Measurements from ENCODE around the gene CLUH. TPM values are rescaled to one million over a fixed set of nuclear protein-coding genes. Genes with fewer than 3 reads are reported as not detected.

CLUH gene
- total RNA-seq, 1 donor, result 74.9 TPM

DNA sequence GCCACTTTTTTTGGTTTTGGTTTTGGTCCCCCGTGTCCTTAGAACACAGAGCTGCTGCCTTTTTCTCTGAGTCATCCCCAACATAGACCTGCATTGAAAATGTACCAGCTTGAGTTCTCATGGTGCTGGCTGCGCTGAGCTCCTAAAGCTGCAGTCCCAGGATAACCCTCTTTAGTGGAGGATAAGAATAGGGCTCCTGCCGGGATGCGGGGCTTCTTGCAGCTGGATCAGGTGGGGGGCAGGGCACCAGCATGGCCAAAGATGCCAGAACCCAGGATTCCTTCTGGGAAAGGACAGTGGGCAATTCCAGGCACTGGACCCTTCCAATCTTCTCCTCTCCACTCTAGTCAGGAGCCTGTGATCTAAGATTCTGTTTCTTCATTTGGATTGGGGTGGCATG, 8.3 kb upstream of the CLUH start:
- no peak for DNase-seq (ENCODE audit: low read depth in 2 of 3, low spot score in 2 of 3)

DNA sequence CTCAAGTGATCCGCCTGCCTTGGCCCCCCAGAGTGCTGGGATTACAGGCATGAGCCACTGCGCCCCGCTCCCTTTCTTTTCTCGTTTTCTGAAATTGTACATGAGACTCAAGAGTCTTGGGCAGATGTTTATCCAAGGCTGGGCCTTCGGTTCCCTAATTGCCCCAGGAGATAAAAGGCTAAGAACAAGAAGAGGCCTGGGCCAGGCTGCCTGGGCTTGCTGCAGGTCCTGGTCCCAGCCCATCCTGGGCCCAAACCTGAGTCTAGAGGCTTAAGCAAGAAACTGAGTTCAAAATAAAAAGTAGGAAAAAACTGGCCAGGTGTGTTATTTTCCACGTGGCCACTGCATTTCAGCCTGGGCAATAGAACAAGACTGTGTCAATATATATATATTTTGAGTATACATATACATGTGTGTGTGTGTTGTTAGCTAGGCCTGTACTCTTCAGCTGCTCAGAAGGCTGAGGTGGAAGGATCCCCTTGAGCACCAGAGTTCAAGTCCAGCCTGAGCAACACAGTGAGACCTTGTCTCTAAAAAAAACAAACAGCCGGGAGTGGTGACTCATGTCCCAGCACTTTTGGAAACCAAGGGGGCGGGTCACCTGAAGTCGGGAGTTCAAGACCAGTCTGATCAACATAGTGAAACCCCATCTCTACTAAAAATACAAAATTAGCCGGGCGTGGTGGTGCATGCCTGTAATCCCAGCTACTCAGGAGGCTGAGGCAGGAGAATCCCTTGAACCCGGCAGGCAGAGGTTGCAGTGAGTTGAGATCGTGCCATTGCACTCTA, 6.8 kb upstream of the CLUH start:
- no peak for DNase-seq (ENCODE audit: low read depth in 2 of 3, low spot score in 2 of 3)

DNA sequence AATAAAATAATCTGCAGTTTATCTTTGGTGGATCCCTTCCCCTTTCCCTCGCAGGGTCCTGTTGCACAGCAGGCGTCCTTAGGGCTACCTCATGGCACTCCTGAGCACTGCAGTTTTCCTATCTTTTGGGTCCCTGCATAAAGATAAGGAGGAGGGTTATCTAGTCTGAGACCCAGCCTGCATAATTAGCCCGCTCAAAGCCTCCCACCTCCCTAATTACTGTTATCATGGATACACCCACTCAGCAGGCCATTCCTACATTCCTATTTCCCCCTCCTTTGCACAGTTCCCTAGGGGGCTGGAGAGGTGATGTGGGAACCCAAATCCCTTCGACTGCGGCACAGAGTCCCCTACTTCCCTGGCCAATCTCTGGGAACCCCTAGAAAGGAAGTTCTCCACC, 5.1 kb upstream of the CLUH start:
- DNase-seq (ENCODE audit: low read depth in 2 of 3, low spot score in 2 of 3), result no peak

DNA sequence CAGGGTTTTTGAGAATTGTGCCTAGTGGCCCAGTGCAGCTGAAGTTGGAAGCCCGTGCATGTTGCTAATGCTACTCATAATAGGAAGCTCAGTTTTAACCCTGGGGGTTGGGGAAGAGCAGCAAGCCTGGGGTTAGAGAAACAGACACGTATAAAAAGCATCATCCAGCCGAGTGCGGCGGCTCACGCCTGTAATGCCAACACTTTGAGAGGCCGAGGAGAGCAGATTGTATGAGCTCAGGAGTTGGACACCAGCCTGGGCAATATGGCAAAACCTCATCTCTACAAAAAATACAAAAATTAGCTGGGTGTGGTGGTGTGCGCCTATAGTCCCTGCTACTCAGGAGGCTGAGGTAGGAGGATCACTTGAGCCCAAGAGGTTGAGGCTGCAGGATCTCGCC, 2.3 kb upstream of the CLUH start:
- no peak for DNase-seq (ENCODE audit: low read depth in 2 of 3, low spot score in 2 of 3)

DNA sequence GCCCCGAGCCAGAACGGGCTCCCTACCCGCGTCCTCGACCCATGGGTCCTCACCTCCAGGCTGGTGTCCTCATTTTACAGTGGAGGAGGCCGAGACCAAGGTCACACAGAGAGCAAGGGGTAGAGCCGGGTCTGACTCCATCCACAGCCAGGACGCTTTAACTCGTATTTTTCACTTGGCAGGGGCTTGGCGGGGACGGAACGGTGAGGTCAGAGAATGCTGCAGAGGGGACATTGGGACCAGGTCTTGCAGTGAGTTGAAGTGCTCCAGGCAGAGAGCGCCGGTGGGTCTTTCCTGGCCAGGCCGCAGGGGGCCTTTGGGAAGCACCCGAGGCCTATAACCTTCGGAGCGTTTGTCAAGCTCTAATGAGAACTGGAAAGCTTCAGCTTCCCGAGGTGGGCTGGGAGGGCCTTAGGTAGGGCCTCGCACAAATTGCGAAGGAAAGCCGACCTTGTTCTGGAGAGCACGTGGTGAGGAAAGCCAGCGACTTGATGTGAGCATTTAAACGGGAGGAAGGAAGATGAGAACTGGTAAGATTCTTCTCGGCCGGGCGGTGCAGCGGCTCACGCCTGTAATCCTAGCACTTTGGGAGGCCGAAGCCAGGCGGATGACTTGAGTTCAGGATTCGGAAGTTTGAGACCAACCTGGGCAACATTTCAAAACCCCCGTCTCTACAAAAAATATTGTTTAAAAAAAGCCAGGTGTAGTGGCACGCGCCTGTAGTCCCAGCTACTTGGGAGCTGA, 908 bp upstream of the CLUH start:
- no peak for DNase-seq (ENCODE audit: low read depth in 2 of 3, low spot score in 2 of 3)

DNA sequence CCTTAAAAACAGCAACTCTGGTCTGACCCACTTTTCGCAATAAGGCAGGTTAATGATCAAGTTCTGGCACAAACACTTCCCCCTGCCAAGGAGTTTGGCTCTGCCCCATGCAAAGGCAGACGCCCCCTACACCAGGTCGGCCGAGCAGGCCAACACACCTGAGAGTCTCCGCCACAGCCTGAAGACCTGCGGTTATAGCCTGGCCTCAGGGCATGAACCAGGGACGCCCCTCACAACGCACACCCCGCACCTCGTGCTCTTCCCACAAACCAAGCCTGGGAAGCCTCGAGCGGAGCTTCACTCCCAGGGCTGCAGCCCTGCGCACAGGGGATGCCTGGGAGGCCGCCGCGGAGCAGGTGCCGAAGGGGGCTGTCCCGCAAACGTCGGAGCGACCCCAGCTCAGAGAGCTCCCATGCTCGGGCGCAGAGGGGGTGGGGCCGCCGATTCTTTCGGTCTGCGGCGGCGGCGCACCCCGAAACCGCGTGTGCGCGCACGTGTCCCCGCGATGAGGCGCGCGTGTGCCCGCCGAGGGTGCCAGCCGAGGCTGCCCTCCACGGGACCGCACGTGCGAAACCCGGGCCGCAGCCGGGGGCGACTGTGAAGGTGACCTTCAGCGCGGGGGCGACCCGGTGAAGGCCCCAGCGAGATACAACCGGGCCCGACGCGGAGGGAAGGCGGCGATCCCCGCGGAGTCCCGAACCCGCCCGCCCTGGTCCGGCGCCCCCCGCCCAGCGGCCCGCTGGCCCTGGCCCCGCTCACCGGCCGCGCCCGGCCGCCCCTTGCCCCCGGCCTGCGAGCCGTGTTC, 559 bp downstream of the CLUH start:
- peak in 1 of 3 donors; percentile 30 for DNase-seq (ENCODE audit: low read depth in 2 of 3, low spot score in 2 of 3)

DNA sequence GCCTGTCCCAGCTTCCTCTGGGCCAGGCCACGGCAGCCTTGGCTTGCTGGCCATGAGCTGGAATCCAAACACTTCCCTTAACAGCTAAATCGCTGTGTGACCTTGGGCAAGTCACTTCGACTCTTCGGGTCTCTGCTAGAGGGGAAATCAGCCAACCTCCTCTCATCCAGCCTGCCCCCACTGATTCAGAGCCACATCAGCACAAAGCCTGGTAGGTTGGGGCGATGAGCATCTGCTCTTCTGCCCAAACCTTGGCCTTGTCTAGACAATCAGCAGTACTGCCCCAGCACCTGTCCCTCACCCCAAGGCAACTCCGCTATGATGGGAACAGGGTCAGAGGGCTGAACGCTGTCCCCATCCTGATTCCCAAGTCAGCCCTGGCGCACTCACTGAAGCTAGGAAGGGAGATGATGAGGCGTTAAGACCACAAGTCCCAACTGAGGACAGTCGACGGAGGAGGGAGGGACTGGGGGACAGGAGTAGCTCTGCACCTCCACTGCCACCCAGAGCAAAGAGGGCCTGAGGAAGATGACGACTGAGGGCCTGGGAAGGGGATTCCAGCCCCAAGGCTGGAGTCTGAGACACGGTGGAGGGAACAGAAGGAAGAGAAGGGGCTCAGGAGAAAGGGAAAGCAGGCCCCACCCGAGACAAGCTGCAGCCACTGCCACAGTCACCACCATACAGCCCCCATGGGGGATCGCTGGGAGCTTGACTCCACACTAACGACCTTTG, 1.3 kb downstream of the CLUH start:
- DNase-seq (ENCODE audit: low read depth in 2 of 3, low spot score in 2 of 3), result no peak

DNA sequence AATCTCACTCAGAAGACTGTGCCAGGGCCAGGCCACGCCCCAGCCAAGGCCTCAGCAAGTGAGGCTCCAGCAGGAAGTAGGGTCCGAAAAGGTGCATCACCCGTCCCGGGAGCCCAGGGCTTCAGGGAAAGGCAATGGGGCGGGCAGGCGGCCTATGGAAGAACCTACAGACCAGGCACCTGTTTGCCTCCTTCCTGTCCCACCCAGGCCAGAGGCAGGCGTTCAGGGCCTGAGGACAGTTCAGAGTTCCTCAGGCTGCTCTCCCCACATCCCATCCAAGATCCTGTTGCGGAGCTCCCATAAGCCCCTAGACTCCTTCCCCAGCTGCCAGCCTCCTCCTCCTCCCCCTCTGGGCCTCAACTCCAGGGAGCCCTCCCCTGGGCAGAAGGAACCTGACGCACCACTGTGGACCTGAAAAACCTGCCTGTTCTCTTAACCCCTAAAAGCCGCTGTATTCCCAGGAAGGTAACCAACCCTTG, 2.3 kb downstream of the CLUH start:
- DNase-seq (ENCODE audit: low read depth in 2 of 3, low spot score in 2 of 3), result no peak

DNA sequence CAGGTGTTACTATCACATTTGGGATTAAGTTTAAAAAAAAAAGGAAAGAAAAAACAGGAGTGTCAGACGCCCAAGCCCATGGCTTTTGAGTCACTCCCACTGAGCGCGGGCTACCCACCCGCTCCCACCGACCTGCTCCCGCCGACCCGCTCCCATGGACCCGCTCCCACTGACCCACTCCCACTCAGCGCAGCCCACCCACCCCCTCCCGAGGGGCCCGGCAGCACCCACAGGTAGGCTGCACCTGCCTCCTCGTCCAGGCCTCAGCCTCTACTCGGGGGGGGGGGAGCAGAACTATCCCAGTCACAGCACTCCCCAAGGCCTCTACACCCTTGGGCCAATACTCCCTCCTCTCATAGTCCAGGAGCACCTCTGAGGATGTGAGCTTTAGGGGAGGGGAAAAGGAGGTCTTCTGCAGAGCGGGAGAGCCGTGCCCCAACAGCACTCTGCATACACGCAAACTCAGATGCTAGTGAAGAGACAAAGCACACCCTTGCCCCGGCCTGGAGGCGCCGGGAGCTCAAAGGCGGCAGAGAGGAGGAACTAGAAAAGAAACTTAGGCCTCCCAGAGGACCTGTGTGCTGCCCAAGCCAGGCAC, 2.9 kb downstream of the CLUH start:
- no peak for DNase-seq (ENCODE audit: low read depth in 2 of 3, low spot score in 2 of 3)

DNA sequence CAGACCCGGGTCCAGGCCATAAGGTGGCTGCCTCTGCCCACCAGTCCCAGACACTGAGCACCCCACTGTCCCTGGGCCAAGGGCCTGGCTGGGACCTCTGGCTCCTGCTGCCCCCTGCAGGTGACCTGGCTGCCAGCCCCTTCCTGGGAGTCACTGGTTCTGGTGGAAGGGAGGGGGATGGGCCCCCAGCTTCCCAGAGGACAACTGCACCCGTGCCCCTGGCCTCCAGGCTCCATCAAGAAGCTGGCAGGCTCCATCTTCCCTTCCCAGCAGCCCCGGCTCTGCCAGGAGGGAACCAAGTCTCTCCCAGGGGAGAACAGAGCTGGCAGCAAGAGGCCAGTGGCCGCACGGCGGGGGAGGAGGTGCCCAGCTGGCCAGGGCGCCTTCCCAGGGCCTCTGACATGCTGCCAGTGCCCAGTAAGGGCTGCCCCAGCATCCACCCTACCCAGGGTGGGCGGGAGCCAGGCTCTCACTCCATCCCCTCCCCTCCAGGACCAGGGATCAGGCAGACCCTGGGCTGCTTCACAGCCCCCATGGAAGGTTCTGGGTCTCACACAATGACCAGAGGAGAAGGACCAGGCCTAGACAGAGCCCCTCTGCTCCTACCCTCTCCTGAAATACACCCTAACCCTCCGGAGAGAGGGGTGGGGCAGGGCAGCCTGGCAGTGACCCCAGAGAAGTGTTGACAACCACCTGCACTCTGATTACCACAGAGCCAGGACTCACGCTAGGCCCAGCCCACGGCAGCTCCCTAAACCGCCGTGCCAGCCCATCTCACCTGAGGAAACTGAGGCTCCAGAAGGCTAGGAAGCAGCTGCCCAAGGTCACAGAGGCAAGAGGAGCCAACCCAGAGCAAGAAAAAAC, 3.6 kb downstream of the CLUH start:
- no peak for DNase-seq (ENCODE audit: low read depth in 2 of 3, low spot score in 2 of 3)

DNA sequence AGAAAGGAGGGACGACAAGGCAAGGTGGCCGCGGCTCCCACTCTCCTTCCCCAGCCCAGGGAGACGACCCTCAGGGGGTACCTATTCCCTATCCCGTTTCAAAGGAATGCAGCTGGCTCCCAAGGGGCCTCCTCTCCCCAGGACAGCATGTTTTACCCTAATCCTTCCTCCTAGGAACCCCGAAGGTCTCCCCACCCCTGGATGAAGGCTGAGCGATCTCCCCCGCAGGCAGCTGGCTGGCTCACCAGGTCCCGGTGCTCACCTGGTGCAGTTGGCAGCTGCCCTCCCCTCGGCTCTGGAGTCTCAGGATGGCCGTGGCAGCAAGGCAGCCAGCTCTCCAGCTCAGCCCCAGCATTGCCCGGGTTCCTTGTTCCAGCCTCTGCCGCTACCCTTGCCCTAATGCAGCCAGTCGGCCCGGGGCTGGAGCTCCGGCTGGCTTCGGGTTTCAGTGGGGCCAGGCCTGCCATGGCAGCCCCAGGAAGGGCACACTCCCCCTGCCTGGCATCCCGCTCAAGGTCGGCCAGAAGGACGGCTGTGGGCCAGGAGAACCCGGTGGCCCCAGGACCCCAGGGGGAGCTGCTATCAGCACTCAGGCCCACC, 4.6 kb downstream of the CLUH start:
- DNase-seq (ENCODE audit: low read depth in 2 of 3, low spot score in 2 of 3), result no peak

DNA sequence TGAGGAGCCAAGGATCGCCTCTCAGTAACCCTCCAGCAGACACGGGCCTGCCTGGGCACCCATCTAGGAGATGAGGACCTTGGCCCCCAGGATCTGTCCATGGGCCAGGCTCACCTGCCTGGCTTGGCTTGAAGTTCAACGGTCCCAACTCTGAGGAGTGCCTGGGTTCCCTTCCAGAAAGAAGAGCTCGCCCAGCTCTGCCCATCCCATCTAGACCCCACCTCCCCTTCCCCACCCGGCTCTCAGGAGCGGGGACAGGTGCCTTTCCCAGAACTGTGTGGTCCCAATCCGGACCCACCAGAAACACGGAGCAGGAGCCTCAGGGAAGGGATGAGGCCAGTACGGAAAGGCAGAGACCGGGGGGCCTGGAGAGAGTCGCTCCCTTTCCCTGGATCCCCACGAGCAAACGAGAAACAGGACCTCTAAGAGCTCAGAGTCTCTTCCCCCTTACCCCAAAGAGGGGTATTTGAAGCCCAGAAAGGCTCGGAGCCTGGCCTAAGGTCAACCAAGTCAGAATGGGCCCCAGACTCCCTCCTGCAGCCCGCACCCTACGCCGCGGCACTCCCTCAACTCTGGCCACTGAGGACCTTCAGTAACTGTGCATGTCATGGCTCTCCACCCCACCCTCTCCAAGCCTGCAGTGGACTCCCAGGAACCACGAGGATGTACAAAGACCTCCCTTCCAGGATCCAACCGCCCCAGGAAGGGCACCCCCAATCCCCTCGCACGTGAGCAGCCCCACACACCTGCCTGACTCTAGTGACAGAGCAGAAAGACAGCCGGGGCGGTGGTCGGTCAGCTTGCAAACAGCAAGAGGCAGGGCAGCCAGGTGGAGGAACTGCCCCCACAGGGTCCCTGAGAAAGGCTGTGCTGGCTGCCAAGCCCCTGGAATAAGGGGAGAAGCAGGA, 5.4 kb downstream of the CLUH start:
- DNase-seq (ENCODE audit: low read depth in 2 of 3, low spot score in 2 of 3), result no peak

DNA sequence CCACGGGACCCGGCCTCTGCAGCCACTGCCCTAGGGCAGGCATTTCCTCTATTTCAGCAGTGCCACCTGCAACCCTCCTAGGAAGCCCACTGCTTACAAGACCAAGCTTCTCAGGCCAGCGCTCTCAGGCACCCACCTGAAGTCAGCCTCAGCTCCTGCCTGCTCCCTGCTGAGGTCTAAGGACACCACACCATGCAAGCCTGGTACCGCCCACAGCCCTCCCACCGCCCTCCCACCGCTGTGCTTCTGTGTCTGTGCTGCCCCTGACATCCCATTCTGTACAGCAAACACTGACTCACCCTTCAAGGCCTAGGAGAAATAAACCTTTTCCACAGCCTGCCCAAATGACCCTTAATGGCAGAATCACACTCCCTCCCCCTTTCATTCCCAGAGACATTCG, 6.3 kb downstream of the CLUH start:
- DNase-seq (ENCODE audit: low read depth in 2 of 3, low spot score in 2 of 3), result no peak

DNA sequence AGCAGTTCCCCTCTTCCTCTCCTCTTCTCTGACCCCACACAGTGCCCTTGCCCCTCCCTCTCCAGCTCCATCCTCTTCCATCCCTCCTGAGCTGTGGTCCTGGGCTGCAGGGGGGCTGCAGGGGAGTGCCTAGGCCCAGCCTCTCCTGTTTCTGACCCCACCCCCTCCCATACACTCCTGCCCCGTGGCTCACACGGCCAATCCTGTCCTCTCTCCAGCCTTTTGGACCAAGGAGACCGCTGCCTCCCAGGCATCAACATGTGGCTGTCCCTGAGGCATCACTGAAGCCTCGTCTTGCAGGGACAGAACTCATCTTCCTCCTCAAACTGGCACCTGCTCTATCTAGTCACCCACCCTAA, 6.7 kb downstream of the CLUH start:
- DNase-seq (ENCODE audit: low read depth in 2 of 3, low spot score in 2 of 3), result no peak

DNA sequence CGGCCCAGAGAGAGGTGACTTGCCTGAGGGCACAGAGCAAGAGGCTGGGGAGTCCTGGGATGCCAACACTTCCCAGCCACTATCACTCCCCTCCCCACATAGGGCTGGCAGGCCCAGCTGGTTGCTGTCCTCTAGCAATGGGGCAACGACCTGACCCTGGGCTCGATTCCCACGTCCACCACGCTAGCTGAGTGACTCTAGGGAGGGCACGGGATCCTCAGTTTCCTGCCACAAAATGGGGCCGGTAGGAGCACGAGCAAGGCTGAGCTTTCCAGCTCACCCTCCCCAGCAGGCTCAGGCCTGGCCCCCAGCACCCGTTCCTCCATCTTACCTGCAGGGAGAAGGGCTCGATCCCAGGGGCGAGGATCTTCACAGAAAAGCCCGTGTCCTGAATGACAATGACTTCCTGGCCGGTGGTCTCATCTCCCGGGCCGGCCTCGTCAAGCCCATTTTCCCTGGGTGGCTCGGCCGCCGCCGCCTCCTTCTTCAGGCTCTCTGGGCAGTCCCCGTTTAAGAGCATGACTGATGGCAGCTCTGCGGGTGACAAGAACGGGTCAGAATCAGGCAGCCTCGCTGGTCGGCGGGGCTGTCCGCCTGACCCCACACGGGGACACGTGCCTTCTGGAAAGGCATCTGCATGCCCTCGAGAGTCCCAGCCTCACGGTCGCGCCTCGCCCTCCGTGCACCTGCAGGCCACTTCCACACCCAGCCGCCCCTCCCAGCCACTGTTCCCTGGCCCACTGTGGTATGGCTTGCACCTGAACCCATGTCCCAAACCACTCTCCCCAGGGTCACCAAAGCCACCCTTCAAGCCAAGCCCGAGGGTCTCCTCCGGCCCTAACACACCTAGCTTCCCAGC, 7.3 kb downstream of the CLUH start:
- DNase-seq (ENCODE audit: low read depth in 2 of 3, low spot score in 2 of 3), result no peak

DNA sequence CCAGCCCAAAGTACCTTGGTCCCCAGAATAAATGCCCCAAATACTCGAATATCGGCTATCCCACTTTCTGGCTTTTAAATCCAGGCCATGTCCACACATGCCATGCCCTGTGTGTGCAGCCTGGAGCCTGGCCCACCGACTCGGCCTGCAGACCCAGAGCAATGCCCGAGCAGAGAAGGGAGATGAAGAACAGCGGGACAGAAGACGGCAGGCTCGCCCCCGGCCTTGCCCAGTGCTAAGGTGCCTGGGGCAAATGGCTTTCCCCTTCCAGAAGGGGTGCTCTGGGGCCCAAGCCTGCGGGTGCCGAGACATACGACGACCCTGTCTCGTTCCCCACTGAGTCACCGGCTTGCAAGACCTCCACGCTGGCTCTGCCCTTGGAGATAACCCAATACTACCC, 8.0 kb downstream of the CLUH start:
- no peak for DNase-seq (ENCODE audit: low read depth in 2 of 3, low spot score in 2 of 3)

DNA sequence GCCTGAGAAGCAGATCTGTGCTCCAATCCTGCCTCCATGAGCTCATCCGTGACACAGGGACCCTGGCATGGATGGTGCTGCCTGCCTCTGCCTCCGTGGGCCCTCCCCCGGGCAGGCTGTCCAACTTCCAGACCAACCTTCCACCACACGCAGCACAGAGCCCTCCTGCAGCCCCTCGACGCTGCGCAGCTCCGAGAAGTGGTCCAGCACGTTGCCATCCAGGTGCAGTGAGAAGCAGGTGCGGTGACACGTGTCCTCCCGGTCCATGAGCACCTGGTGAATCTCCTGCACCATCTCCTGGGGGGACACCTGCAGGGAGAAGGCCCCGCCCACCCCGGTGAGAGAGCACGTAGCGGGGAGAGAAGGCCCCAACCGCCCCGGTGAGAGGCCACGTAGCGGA, 8.4 kb downstream of the CLUH start:
- no peak for DNase-seq (ENCODE audit: low read depth in 2 of 3, low spot score in 2 of 3)

All from hematopoietic multipotent progenitor cell (in vitro differentiated cells).